SIG-M5 (cell line): ENCODE results near the gene OPN5.
"Not testable (repeated sequence)": the region's sequence is repeated elsewhere in the genome, so short reads cannot be mapped to it uniquely, and the experiment has no call there.

ENCODE experiments used
- DNase-seq: peaks from one replicate; lab custom pipeline; 2025; lab: John Stamatoyannopoulos, UW

Gene OPN5

GRCh38 chr6:47781732-47782131 lies at the start of gene OPN5:
Gene OPN5 (plus strand): TSS chr6:47782032. CDS start chr6:47782067, 35 bp downstream.
- no peak for DNase-seq

- DNase-seq, result no peak
Observed at GRCh38 chr6:47733879-47734558, 47.8 kb upstream of the OPN5 start.

- no peak for DNase-seq
Observed at GRCh38 chr6:47734831-47735481, 46.9 kb upstream of the OPN5 start.

GRCh38 chr6:47736083-47736700 lies 45.6 kb upstream of the OPN5 start:
- no peak for DNase-seq

GRCh38 chr6:47737406-47737805 lies 44.4 kb upstream of the OPN5 start:
- no peak for DNase-seq

- DNase-seq, result no peak
Observed at GRCh38 chr6:47740714-47741113, 41.1 kb upstream of the OPN5 start.

GRCh38 chr6:47741807-47742206 lies 40.0 kb upstream of the OPN5 start:
- DNase-seq, result no peak

- no peak for DNase-seq
Observed at GRCh38 chr6:47743744-47744143, 38.1 kb upstream of the OPN5 start.

GRCh38 chr6:47745269-47745668 lies 36.6 kb upstream of the OPN5 start:
- not testable (repeated sequence) for DNase-seq

- DNase-seq, result no peak
Observed at GRCh38 chr6:47749757-47750156, 32.1 kb upstream of the OPN5 start.

- DNase-seq, result no peak
Observed at GRCh38 chr6:47752801-47753200, 29.0 kb upstream of the OPN5 start.

GRCh38 chr6:47759364-47759763 lies 22.5 kb upstream of the OPN5 start:
- no peak for DNase-seq

GRCh38 chr6:47762502-47762901 lies 19.3 kb upstream of the OPN5 start:
- no peak for DNase-seq

- no peak for DNase-seq
Observed at GRCh38 chr6:47766445-47766844, 15.4 kb upstream of the OPN5 start.

- DNase-seq, result no peak
Observed at GRCh38 chr6:47767102-47767501, 14.7 kb upstream of the OPN5 start.

GRCh38 chr6:47769982-47770381 lies 11.8 kb upstream of the OPN5 start:
- no peak for DNase-seq

GRCh38 chr6:47772359-47772758 lies 9.5 kb upstream of the OPN5 start:
- no peak for DNase-seq

- DNase-seq, result no peak
Observed at GRCh38 chr6:47773005-47773404, 8.8 kb upstream of the OPN5 start.

GRCh38 chr6:47780510-47781356 lies 1.1 kb upstream of the OPN5 start:
- DNase-seq, result no peak

GRCh38 chr6:47785182-47785581 lies 3.4 kb downstream of the OPN5 start:
- DNase-seq, result no peak

GRCh38 chr6:47787620-47788497 lies 6.0 kb downstream of the OPN5 start:
- no peak for DNase-seq

- DNase-seq, result no peak
Observed at GRCh38 chr6:47788498-47788884, 6.7 kb downstream of the OPN5 start.
